BE2C (cell line): ENCODE measurements around the gene PNPLA1.

ENCODE experiments used
- DNase-seq: peaks from one replicate; pipeline ENCODE4 v3.0.0-alpha.2; 2020
- H3K27me3 ChIP-seq: fragments of 250-450 bp; sonication (Bioruptor Pico); 2 replicates; pipeline ENCODE4 v1.5.1; 2020; ENCODE audit warnings: mild to moderate bottlenecking
- H3K36me3 ChIP-seq: fragments of 250-450 bp; sonication (Bioruptor Pico); 2 replicates; pipeline ENCODE4 v1.5.1; 2020; ENCODE audit warnings: mild to moderate bottlenecking
- H3K4me1 ChIP-seq: fragments of 250-450 bp; sonication (Bioruptor Pico); 2 replicates; pipeline ENCODE4 v1.5.1; 2020
- H3K4me3 ChIP-seq: 2 replicates; pipeline ENCODE4 v1.5.1; 2011; ENCODE audit warnings: low read depth, low read length
- H3K9me3 ChIP-seq: fragments of 250-450 bp; sonication (Bioruptor Pico); 2 replicates; pipeline ENCODE4 v1.5.1; 2020
- TF ChIP-seq, protein P1 (sequence below): IDR thresholded peaks from 2 replicates; pipeline ENCODE4 v1.5.1; 2012; ENCODE audit warnings: mild to moderate bottlenecking, low read depth, low read length

The PNPLA1 gene

DNA sequence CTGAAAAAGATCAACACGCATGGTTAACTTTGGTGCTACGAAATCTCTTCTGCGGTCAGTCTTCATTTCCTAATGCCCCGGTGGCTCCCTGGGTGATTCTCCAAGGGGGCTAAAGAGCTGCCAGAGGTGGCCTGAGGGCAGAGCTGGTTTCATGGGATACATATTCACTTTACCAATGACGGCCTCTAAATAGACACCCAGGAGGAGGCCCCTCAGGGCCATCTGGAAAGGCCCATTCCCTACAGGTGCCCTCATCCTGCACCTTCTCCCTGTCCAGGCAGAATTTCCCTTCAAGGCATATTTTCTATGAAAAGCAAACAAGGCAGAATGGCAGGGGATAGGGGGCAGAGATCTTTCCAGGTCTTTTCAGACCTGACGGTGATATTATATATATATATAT is 54.3 kb downstream of the PNPLA1 start:
- H3K27me3 ChIP-seq: no peaks in the 10 kb centered on the region
- peaks cover 20% of the 10 kb centered on the region for H3K4me1 ChIP-seq
- no peaks in the 10 kb centered on the region for H3K36me3 ChIP-seq
- no peak for DNase-seq
- TF ChIP-seq, protein P1, sequence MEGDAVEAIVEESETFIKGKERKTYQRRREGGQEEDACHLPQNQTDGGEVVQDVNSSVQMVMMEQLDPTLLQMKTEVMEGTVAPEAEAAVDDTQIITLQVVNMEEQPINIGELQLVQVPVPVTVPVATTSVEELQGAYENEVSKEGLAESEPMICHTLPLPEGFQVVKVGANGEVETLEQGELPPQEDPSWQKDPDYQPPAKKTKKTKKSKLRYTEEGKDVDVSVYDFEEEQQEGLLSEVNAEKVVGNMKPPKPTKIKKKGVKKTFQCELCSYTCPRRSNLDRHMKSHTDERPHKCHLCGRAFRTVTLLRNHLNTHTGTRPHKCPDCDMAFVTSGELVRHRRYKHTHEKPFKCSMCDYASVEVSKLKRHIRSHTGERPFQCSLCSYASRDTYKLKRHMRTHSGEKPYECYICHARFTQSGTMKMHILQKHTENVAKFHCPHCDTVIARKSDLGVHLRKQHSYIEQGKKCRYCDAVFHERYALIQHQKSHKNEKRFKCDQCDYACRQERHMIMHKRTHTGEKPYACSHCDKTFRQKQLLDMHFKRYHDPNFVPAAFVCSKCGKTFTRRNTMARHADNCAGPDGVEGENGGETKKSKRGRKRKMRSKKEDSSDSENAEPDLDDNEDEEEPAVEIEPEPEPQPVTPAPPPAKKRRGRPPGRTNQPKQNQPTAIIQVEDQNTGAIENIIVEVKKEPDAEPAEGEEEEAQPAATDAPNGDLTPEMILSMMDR: no peak
- H3K4me3 ChIP-seq: no peak overlapping the region
- H3K9me3 ChIP-seq: no peaks in the 10 kb centered on the region; the same call in 1 of the 2 replicates

- Histone ChIP-seq H3K4me3 (no peak overlapping the region), H3K4me1 (peaks cover 20% of the 10 kb centered on the region)
Observed at GRCh38 chr6:36324715-36325114, 54.9 kb downstream of the PNPLA1 start.

DNA sequence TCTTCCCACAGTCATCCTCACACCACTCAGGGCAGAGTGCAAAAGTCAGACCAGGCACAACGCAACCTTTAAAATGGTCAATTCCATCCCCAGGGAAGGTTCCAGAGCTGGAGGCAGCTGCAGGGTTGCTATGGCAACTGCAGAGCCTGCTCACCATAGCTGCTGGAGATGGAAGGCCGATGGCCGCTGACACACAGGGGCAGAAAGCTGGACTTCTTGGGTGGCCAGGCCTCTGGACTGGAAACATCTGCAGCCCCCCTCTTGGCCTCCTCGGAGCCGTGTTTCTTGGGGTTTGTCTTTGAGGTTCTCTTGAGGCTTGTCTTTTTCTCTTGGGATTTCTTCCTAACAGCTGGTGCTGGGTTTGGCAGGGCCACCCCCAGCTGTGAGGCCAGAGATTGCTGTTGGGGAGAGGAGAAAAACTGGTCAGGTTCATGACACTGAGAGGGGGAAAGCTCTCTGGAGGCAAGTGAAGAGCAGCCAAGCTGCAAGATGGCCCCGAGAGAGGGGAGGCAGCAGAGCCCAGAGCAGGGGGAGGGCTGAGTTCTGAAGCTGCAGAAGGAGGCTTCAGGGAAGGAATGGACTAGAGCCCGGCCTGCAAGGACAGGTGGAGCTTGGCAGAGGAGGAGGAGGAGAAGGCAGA is 56.6 kb downstream of the PNPLA1 start:
- peak; percentile 70 for DNase-seq
- no peaks in the 10 kb centered on the region for H3K27me3 ChIP-seq
- no peaks in the 10 kb centered on the region for H3K9me3 ChIP-seq
- no peaks in the 10 kb centered on the region for H3K36me3 ChIP-seq
- no peak overlapping the region for H3K4me3 ChIP-seq
- TF ChIP-seq, protein P1: no peak
- H3K4me1 ChIP-seq: peaks cover 20% of the 10 kb centered on the region

More at GRCh38 chr6:36324715-36325114, 54.9 kb downstream of the PNPLA1 start:
- no peak for DNase-seq
- Histone ChIP-seq H3K36me3 (no peaks in the 10 kb centered on the region), H3K27me3 (no peaks in the 10 kb centered on the region), H3K9me3 (no peaks in the 10 kb centered on the region)
- TF ChIP-seq, protein P1: no peak

GRCh38 chr6:36327226-36327918 is 57.5 kb downstream of the PNPLA1 start:
- H3K27me3 ChIP-seq: no peaks in the 10 kb centered on the region
- H3K36me3 ChIP-seq: no peaks in the 10 kb centered on the region
- no peaks in the 10 kb centered on the region for H3K9me3 ChIP-seq
- TF ChIP-seq, protein P1: no peak
- H3K4me3 ChIP-seq: no peak overlapping the region
- H3K4me1 ChIP-seq: peaks cover 20% of the 10 kb centered on the region
- no peak for DNase-seq

- Histone ChIP-seq H3K27me3 (no peaks in the 10 kb centered on the region), H3K9me3 (no peaks in the 10 kb centered on the region), H3K36me3 (no peaks in the 10 kb centered on the region), H3K4me3 (no peak overlapping the region), H3K4me1 (peaks cover 19% of the 10 kb centered on the region)
- no peak for DNase-seq
- TF ChIP-seq, protein P1: no peak
Observed at GRCh38 chr6:36327919-36328236, 58.0 kb downstream of the PNPLA1 start.

DNA sequence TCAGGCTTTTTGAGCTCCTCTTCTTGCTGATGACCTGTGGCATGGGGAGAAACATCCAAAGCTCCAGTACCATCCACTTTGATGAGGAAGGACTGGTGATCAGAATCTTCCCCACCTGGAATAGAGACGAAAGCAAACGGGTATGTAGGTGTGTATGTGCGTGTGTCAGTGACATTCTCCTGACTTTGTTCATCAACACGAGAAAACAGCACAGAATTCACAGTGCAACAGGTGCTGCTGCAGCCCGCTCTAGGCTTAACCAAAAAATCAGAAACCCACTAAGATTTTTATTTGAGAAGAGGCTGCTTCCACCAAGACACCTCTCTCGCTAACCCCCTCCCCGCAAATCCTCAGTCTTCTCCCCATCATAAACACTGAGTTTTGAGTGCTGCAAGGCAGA is 58.7 kb downstream of the PNPLA1 start:
- TF ChIP-seq, protein P1: no peak
- no peak for DNase-seq
- no peaks in the 10 kb centered on the region for H3K36me3 ChIP-seq

More for the DNA sequence above, 58.7 kb downstream of the PNPLA1 start:
- Histone ChIP-seq H3K27me3 (no peaks in the 10 kb centered on the region), H3K4me3 (no peak overlapping the region), H3K9me3 (no peaks in the 10 kb centered on the region), H3K4me1 (peaks cover 14% of the 10 kb centered on the region)
